NCI-H2029 (cell line): Measurements from ENCODE around the gene RNF10.
"Not testable (repeated sequence)": the region's sequence is repeated elsewhere in the genome, so short reads cannot be mapped to it uniquely, and the experiment has no call there.

Source experiments
- DNase-seq: peaks from one replicate; lab custom pipeline; 2025; lab: John Stamatoyannopoulos, UW

Gene RNF10

DNA sequence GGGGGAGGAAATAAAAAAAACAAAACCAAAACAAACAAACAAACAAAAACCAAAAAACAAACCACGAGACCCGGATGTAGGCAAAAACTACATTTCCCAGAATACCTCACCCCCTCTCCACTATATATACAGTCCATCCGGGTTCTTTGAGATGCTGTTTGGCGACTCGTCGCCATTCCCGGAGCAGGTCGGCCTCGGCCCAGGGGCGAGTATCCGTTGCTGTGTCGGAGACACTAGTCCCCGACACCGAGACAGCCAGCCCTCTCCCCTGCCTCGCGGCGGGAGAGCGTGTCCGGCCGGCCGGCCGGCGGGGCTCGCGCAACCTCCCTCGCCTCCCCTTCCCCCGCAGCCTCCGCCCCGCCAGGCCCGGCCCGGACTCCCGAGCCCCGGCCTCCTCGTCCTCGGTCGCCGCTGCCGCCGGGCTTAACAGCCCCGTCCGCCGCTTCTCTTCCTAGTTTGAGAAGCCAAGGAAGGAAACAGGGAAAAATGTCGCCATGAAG, at the start of gene RNF10:
Gene RNF10, plus strand, starts transcription at position 154 of the 500 bp plus-strand sequence. CDS start 456 bp downstream, outside the sequence.
- peak; percentile 86 for DNase-seq

DNA sequence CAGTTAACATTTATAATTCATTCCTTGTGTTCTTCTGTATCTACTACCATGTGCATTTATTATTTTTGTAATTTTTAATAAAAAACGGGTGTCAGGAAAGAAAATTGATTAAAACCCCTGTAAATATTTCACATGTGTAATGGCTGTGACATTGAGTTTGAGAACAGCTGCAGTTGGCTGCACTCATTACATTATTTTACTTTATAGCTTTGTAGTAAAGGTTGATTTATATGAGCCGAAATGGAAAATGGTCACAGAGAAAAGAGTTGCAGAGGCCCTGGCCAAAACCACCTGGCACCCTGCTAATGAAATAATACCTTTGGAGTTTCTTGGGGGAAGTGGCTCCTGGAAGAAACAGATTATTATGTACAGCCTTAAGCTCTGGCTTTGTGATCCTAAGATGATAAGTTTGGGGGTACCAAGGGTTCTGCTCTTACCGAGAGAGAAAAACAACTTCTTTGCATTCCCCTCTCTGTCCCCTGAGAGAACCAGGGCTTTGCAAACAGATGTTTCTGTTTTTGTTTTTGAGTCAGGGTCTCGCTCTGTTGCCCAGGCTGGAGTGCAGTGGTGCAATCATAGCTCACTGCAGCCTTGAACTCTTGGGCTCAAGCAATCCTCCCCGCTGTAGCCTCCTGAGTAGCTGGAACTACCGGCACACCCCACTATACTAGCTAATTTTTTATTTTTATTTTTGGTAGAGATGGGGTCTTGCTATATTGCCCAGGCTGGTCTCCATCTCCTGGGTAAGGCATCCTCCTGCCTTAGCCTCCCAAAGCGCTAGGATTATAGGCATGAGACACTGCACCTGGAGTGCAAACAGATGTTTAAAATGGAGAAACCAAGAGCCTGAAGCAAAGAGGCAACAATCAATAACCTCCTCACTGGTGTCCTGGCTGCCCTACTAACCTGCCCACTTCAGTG, 47.9 kb upstream of the RNF10 start:
- no peak for DNase-seq

- not testable (repeated sequence) for DNase-seq
Observed at GRCh38 chr12:120487552-120487951, 46.6 kb upstream of the RNF10 start.

GRCh38 chr12:120488057-120488640, 46.0 kb upstream of the RNF10 start:
- no peak for DNase-seq

- DNase-seq: no peak
Observed at GRCh38 chr12:120489018-120489417, 45.1 kb upstream of the RNF10 start.

- no peak for DNase-seq
Observed at GRCh38 chr12:120490325-120490724, 43.8 kb upstream of the RNF10 start.

DNA sequence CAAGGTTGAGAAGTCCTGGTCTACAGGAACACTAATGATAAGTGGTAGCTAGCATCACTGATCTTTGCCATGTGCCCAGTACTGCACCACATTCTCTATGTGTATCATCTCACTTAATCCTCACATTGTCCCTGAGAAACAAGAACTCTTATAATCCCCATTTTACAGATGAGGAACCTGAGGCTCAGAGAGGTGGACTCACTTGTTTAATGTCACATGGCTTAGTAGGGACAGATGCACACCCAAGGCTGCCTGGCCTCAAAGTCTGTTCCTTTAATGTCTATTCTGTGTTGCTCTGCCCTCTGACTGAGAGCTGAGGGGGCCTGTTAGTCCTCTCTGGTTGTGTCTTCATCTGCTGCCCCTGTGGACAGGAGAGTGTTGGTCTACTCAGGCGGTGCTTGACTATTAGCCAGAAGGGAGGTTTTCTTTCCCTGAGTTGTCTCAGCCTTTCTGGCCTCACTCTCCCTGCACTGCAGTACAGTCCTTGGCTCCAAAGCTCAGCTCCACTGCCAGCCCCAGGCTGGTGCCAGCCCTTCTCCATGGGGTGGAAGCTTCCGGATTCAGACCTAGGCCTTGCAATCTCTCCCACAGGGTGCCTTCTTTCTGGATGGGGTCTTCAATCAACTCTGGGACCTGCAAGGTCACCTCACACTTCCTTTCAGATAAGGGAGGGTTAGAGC, 43.2 kb upstream of the RNF10 start:
- no peak for DNase-seq

DNA sequence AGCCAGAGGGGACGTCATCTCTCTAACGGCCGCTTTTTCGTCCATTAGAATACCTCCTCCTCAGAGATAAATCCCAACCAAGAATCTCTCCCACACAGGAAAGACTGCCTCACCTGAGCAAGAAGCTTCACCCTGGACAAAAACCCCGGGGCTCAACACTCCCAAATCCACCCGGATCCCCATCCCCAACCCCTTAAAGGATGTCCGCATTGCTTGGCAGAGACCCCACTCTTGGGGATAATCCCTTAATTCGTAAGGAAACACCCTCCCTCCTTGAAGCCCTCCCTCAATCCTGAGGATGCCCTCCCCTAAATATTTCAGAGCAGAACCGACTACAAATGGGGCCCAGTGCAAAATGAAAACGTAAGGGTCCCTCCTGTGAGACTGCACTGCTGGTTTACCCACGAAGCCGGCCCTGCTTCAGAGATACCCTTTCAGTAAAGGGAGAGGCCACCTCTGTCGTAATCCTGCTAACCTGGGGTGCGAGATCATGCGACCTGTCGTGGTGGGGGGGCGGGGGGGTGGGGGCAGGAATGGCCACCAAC, 38.9 kb upstream of the RNF10 start:
- no peak for DNase-seq

DNA sequence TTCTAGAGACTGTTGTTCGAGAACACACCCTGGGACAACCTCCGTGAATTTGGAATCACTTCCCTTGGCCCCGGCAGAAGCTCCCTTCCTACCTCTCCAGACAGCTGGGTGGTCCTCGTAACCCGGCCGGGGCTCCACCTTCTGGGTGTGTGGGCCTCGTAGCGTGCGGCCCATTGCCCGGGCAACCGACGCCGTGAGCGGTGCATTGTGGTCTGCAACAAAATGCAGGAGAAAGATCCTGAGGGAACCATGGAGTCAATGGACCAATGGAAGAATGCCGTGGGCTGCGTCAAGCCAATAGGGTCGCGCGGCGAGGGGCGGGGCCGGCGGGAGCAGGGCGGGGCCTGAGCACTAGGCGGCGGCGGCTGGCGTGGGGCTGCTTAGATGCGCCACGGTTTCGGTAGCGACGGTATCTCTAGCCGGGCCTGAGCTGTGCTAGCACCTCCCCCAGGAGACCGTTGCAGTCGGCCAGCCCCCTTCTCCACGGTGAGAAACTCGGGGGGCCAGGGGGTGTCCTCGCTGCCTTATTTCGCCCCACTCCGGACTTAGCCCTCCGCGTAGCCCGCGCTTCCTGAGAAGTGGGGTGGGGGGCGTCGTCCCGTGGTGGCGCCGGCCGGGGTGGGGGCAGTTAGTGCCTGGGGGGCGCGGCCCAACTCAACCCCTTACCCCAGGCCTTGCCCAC, 38.3 kb upstream of the RNF10 start, which contains the start of gene DYNLL1:
Gene DYNLL1, plus strand, starts transcription at position 383 of the 682 bp plus-strand sequence. CDS start 309 bp downstream, outside the sequence.
- peak; percentile 92 for DNase-seq

- DNase-seq: no peak
Observed at GRCh38 chr12:120496413-120497340, 37.5 kb upstream of the RNF10 start.

GRCh38 chr12:120497524-120498150, 36.5 kb upstream of the RNF10 start:
- DNase-seq: no peak

- no peak for DNase-seq
Observed at GRCh38 chr12:120498870-120499515, 35.2 kb upstream of the RNF10 start.

- DNase-seq: no peak
Observed at GRCh38 chr12:120500581-120500980, 33.6 kb upstream of the RNF10 start.

DNA sequence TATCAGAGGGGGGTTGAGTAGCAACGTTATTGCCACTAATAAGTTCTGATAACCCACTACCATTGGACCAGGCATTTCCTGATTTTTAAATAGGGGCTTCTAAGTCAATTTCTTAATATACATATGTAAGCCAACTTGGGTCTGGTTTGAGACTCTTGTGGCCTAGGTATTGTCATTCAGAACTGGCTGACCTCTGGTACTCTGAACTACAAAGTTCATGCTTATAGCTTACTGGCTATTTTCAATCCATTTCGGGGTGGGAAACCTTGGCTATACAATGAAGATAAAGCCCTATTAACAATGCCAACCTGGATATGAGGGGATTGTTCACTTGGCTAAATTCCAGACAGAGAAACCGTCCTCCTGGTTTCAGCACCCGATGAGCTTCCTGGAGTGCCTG, 29.6 kb upstream of the RNF10 start:
- no peak for DNase-seq

- DNase-seq: no peak
Observed at GRCh38 chr12:120508537-120508936, 25.6 kb upstream of the RNF10 start.

- DNase-seq: no peak
Observed at GRCh38 chr12:120514002-120514401, 20.2 kb upstream of the RNF10 start.

DNA sequence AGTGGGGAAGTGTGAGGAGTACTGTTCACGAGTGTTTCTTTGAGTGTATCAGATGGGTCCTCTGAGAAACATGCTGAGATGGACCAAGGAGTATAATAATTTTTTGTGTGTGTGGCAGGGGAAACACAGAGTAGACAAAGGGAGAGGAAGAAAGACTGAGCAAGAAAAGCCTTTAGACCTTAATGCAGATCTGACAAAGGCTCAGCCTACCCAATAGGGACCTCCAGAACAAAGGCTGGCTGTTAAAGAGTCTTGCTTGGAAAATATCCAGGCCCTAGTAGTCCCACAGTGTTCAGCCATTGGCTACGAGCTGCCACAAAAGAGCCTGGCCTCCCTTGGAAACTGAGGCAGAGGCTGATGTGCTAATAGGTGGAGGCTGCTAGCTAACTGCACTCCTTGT, 18.7 kb upstream of the RNF10 start:
- no peak for DNase-seq

- not testable (repeated sequence) for DNase-seq
Observed at GRCh38 chr12:120519324-120519723, 14.8 kb upstream of the RNF10 start.

DNA sequence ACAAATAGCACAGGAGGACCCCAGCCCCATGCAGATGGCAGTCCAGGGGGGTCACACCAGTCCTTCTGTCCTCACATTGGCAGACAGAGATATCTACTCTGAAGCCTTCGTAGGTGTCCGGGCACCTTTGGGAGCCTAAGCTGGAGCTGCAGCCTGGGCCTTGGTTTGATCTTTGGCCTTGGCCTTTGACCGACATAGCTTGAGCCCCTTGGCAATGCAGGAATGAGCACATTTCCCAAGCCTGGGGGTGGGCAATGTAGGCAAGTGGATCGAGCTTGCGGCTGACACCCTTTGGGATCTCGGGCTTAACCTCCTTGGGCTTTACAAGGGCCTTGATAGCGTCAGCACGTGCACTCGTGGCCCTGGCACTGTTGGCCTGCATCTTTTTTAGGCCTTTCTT, 11.6 kb upstream of the RNF10 start:
- no peak for DNase-seq
